AG04450 (cell line): Measurements from ENCODE around the gene OR51E2. TPM values are rescaled to one million over a fixed set of nuclear protein-coding genes. Genes with fewer than 3 reads are reported as not detected.

Experiments
- CTCF ChIA-PET: fragments of 300-600, 350-600 bp; formaldehyde crosslinking; extraction: SDS; loops from one replicate; lab custom pipeline; 2022; ENCODE audit warnings: antibody characterized with exemption, inconsistent platforms; lab: Charles Lee
- POLR2A ChIA-PET: fragments of 350-600 bp; formaldehyde crosslinking; extraction: SDS; loops from one replicate; lab custom pipeline; 2021; ENCODE audit warnings: antibody characterized with exemption, inconsistent platforms; lab: Yijun Ruan, JAX
- DNase-seq: peaks from one replicate; pipeline ENCODE4 v3.0.0-alpha.2; 2011; ENCODE audit warnings: low read depth, low spot score
- H3K27ac ChIP-seq: one replicate; pipeline ENCODE4 v1.5.1; 2012; ENCODE audit warnings: low read depth, low read length, control low read depth
- H3K27me3 ChIP-seq: one replicate; pipeline ENCODE4 v1.6.0; 2012; ENCODE audit warnings: low read length; ENCODE audit not compliant: control insufficient read depth, insufficient read depth
- H3K4me3 ChIP-seq: 2 replicates; pipeline ENCODE4 v1.5.1; 2011; ENCODE audit warnings: mild to moderate bottlenecking, low read depth, low read length, control low read depth
- H3K9me3 ChIP-seq: 2 replicates; pipeline ENCODE4 v1.5.1; 2012; ENCODE audit warnings: low read length; ENCODE audit not compliant: control insufficient read depth, insufficient read depth
- polyA plus RNA-seq: library from polyadenylated mRNA; depleted of rRNA; stranded (reverse); fragments of >200 nt; gene quantifications from 2 replicates; pipeline ENCODE4 v1.2.3, GENCODE V29; 2011
- TF ChIP-seq, protein P1 (sequence below): IDR thresholded peaks from 2 replicates; pipeline ENCODE4 v1.5.1; 2011; ENCODE audit warnings: low read depth, low read length, control low read depth, inconsistent platforms

The OR51E2 gene
- polyA plus RNA-seq, 1 experiment: 0.77 TPM

GRCh38 chr11:4654635-4655369, 42.9 kb downstream of the OR51E2 start:
- H3K9me3 ChIP-seq: no peaks in the 10 kb centered on the region
- H3K27me3 ChIP-seq: no peaks in the 10 kb centered on the region
- no peak overlapping the region for H3K4me3 ChIP-seq
- CTCF ChIA-PET: interaction anchor here (2.0 kb wide), 1 partner anchor 18 kb away, joined by 9 read pairs; the partner anchor contains the start of gene OR51D1
- POLR2A ChIA-PET: no interaction called here
- DNase-seq: no peak
- TF ChIP-seq, protein P1, sequence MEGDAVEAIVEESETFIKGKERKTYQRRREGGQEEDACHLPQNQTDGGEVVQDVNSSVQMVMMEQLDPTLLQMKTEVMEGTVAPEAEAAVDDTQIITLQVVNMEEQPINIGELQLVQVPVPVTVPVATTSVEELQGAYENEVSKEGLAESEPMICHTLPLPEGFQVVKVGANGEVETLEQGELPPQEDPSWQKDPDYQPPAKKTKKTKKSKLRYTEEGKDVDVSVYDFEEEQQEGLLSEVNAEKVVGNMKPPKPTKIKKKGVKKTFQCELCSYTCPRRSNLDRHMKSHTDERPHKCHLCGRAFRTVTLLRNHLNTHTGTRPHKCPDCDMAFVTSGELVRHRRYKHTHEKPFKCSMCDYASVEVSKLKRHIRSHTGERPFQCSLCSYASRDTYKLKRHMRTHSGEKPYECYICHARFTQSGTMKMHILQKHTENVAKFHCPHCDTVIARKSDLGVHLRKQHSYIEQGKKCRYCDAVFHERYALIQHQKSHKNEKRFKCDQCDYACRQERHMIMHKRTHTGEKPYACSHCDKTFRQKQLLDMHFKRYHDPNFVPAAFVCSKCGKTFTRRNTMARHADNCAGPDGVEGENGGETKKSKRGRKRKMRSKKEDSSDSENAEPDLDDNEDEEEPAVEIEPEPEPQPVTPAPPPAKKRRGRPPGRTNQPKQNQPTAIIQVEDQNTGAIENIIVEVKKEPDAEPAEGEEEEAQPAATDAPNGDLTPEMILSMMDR: no peak
- H3K27ac ChIP-seq: no peak overlapping the region

DNA sequence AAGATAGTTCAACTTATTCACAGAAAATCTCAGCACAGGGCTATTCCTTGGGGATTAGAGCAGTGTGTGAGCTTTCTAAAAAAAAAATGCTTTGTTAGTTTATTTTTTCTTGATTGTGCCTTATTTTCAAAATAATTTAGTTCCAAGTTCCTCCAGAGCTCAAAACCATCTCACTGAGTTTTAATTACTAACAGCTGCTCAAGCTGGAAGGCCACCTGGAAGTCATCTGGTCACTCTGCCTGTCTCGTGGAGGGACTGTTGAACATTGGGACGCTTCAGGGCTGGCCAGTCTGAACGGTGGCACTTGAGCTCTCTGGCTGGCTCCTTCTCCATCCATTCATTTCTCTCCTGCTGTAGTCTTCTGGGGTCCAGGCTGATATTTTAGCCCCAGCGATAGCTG, 49.9 kb downstream of the OR51E2 start:
- ChIA-PET CTCF (interaction anchor here (6.6 kb wide), 1 partner anchor 11 kb away, joined by 46 read pairs; the partner anchor contains the start of gene OR51D1), POLR2A (no interaction called here)
- Histone ChIP-seq H3K9me3 (no peaks in the 10 kb centered on the region), H3K4me3 (no peak overlapping the region), H3K27ac (no peak overlapping the region), H3K27me3 (no peaks in the 10 kb centered on the region)
- TF ChIP-seq, protein P1: no peak
- DNase-seq: no peak

DNA sequence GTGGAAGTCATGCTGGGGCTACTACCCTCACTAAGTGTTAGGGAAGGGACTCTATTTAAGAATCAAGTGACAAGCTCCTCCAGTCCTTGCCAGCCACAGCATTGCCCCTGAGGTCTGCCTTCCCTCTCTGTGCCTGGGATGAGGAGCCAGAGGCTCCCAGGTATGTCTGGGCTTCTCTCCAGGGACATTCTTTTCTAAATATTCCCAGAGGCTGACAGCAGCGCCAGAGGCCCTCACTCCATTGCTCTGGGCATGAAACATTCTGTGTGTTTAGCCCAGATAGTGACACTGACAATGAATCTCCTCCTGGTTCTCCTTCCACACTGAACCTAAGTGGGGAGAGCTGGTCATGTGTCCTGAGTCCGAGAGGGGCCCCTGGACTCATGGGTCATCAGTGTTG, 51.7 kb downstream of the OR51E2 start:
- H3K27ac ChIP-seq: no peak overlapping the region
- no peak for DNase-seq
- TF ChIP-seq, protein P1: no peak
- POLR2A ChIA-PET: no interaction called here
- H3K27me3 ChIP-seq: no peaks in the 10 kb centered on the region
- no peak overlapping the region for H3K4me3 ChIP-seq
- CTCF ChIA-PET: interaction anchor here (1.0 to 6.6 kb wide), 3 partner anchors 9 to 180 kb away, joined by 3 to 46 read pairs (median 3); partner anchors contain the start of gene OR51D1
- no peaks in the 10 kb centered on the region for H3K9me3 ChIP-seq

DNA sequence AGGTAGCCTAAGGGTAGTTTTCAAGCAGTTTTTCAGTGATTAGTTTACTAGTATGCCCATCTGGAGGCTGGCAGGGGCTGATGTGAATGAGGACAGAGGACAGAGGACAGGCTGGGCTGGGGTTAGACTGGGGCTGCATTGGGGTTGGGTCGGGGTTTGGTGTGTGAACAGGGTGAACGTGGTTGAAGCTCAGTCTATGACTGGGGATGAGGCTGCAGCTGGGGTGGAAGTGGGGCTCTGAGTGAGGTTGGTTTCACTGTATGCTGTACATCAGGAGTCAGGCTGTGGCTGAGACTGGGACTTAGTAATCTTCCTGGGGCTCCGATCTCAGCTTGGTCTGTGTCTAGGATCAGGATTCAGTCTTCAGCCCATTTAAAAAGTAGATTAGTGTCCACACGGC, 53.4 kb downstream of the OR51E2 start:
- Histone ChIP-seq H3K4me3 (no peak overlapping the region), H3K9me3 (no peaks in the 10 kb centered on the region), H3K27me3 (no peaks in the 10 kb centered on the region), H3K27ac (no peak overlapping the region)
- DNase-seq: no peak
- CTCF ChIA-PET: interaction anchor here (6.6 kb wide), 1 partner anchor 7 kb away, joined by 46 read pairs; the partner anchor contains the start of gene OR51D1
- POLR2A ChIA-PET: no interaction called here
- TF ChIP-seq, protein P1: no peak

GRCh38 chr11:4643682-4644081, 54.0 kb downstream of the OR51E2 start, which contains the start of gene OR51E1:
Gene OR51E1 (plus strand): TSS chr11:4643982. CDS start chr11:4652527, 8,545 bp downstream.
- Histone ChIP-seq H3K9me3 (no peaks in the 10 kb centered on the region), H3K27me3 (no peaks in the 10 kb centered on the region), H3K4me3 (no peak within 1 kb of the TSS), H3K27ac (no peak within 1 kb of the TSS)
- CTCF ChIA-PET: no interaction called here
- POLR2A ChIA-PET: no interaction called here
- no peak for DNase-seq
- TF ChIP-seq, protein P1: no peak
